ENCODE measurements around the gene RAVER1. TPM values are rescaled to one million over a fixed set of nuclear protein-coding genes. Genes with fewer than 3 reads are reported as not detected.

RAVER1 gene
- total and polyA plus RNA-seq, 2 of the 13 experiments (the other 11 are each of a cell fraction or from before 2014, with no cell fraction given) = 3.6 to 7.9 TPM

DNA sequence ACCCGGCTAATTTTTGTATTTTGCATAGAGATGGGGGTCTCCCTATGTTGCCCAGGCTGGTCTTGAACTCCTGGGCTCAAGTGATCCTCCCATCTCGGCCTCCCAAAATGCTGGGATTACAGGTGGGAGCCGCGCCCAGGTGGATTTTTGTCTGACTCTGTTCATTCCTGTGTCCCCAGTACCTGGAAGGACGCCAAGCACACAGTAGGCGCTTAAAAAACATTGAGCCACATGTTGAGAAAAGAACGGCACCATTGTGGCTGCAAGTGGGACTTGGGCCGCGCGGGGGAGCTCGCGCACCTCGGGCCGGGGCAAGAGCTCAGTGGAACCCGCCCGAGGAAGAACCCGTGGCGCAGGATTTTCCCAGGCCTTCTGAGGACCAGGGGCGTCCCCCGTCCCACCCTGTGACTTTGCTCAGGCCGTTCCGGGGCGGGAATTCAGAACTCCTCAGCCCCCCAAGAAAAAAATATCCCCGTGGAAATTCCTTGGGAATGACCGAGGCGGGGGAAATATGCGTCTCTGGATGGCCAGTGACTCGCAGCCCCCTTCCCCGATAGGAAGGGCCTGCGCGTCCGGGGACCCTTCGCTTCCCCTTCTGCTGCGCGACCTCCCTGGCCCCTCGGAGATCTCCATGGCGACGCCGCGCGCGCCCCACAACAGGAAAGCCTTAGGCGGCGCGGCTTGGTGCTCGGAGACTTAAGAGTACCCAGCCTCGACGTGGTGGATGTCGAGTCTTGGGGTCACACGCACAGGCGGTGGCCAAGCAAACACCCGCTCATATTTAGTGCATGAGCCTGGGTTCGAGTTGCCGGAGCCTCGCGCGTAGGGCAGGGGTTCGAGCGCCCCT is 63.8 kb downstream of the RAVER1 start (continued):
- TF ChIP-seq FOXA1 (IDR thresholded peaks at IDR 0.05) (no peak), FOXA1 (CRISPR knock-in tag; IDR thresholded peaks at IDR 0.05) (0 out of 2 replicates have a peak, but pooled peaks have one; percentile 30), ZBTB10 (CRISPR knock-in tag; IDR thresholded peaks at IDR 0.05; ENCODE audit: borderline replicate concordance) (no peak), HDAC6 (IDR thresholded peaks at IDR 0.05; ENCODE audit: low read depth, low read length) (no peak), NCOA5 (CRISPR knock-in tag; IDR thresholded peaks at IDR 0.05) (no peak), TP53 (CRISPR knock-in tag; conservative IDR thresholded peaks at IDR 0.05) (no peak), KDM5A (IDR thresholded peaks at IDR 0.05; ENCODE audit: borderline replicate concordance, low read length) (no peak), ZNF672 (CRISPR knock-in tag; IDR thresholded peaks at IDR 0.05) (no peak), RAD21 (CRISPR knock-in tag; IDR thresholded peaks at IDR 0.05) (peak; percentile 94), ASH2L (IDR thresholded peaks at IDR 0.05; ENCODE audit: insufficient read length, low read depth, low read length) (no peak), JUN (CRISPR knock-in tag; IDR thresholded peaks at IDR 0.05) (no peak), ZNF780A (CRISPR knock-in tag; IDR thresholded peaks at IDR 0.05) (no peak), ZBTB21 (CRISPR knock-in tag; IDR thresholded peaks at IDR 0.05) (no peak), NR2F2 (IDR thresholded peaks at IDR 0.05; ENCODE audit: borderline replicate concordance, low read depth) (no peak), ZNF337 (CRISPR knock-in tag; IDR thresholded peaks at IDR 0.05; ENCODE audit: borderline replicate concordance, low read depth) (no peak), RAD51 (IDR thresholded peaks at IDR 0.05; ENCODE audit: borderline replicate concordance) (no peak), EZH2 (conservative IDR thresholded peaks at IDR 0.05; ENCODE audit: low read depth, low read length) (no peak), ZNF772 (CRISPR knock-in tag; IDR thresholded peaks at IDR 0.05) (peak; percentile 29; the same call in 1 of the 2 replicates), TOE1 (CRISPR knock-in tag; IDR thresholded peaks at IDR 0.05) (no peak), ZNF557 (CRISPR knock-in tag; IDR thresholded peaks at IDR 0.05) (no peak), ZNF558 (CRISPR knock-in tag; IDR thresholded peaks at IDR 0.05; ENCODE audit: borderline replicate concordance) (no peak), TBX3 (IDR thresholded peaks at IDR 0.05; ENCODE audit: borderline replicate concordance) (no peak), ZNF33A (CRISPR knock-in tag; IDR thresholded peaks at IDR 0.05; ENCODE audit: borderline replicate concordance) (no peak), ZFP36L2 (CRISPR knock-in tag; IDR thresholded peaks at IDR 0.05) (no peak), ARNT (IDR thresholded peaks at IDR 0.05) (no peak)
- TF ChIP-seq, protein P1, sequence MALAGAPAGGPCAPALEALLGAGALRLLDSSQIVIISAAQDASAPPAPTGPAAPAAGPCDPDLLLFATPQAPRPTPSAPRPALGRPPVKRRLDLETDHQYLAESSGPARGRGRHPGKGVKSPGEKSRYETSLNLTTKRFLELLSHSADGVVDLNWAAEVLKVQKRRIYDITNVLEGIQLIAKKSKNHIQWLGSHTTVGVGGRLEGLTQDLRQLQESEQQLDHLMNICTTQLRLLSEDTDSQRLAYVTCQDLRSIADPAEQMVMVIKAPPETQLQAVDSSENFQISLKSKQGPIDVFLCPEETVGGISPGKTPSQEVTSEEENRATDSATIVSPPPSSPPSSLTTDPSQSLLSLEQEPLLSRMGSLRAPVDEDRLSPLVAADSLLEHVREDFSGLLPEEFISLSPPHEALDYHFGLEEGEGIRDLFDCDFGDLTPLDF (CRISPR knock-in tag; IDR thresholded peaks at IDR 0.05) = no peak
- TF ChIP-seq, protein P2, sequence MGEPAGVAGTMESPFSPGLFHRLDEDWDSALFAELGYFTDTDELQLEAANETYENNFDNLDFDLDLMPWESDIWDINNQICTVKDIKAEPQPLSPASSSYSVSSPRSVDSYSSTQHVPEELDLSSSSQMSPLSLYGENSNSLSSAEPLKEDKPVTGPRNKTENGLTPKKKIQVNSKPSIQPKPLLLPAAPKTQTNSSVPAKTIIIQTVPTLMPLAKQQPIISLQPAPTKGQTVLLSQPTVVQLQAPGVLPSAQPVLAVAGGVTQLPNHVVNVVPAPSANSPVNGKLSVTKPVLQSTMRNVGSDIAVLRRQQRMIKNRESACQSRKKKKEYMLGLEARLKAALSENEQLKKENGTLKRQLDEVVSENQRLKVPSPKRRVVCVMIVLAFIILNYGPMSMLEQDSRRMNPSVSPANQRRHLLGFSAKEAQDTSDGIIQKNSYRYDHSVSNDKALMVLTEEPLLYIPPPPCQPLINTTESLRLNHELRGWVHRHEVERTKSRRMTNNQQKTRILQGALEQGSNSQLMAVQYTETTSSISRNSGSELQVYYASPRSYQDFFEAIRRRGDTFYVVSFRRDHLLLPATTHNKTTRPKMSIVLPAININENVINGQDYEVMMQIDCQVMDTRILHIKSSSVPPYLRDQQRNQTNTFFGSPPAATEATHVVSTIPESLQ (CRISPR knock-in tag; conservative IDR thresholded peaks at IDR 0.05) = no peak

Data from HepG2 (cell line).